ENCODE measurements around the gene SUPT5H.
A peak's percentile ranks its signal among the peaks of the same experiment; 100 is the strongest.
"Not testable (repeated sequence)": the region's sequence is repeated elsewhere in the genome, so short reads cannot be mapped to it uniquely, and the experiment has no call there.

The SUPT5H gene

GRCh38 chr19:39467941-39468340, 22.6 kb downstream of the SUPT5H start:
- DNase-seq (ENCODE audit: low spot score), result no peak

DNA sequence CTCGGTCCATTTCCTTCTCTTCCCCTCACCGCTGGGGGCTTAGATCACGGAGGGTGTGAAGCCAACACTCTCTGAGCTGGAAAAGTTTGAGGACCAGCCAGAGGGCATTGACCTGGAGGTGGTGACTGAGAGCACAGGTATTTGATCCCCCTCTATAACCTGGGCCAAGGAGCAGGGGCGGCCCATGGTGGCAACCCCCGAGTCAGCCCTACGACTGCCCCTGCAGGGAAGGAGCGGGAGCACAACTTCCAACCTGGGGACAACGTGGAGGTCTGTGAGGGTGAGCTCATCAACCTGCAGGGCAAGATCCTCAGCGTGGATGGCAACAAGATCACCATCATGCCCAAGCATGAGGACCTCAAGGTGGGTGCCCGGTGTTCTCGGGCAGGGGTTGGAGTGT, 23.7 kb downstream of the SUPT5H start:
- no peak for DNase-seq (ENCODE audit: low spot score)

DNA sequence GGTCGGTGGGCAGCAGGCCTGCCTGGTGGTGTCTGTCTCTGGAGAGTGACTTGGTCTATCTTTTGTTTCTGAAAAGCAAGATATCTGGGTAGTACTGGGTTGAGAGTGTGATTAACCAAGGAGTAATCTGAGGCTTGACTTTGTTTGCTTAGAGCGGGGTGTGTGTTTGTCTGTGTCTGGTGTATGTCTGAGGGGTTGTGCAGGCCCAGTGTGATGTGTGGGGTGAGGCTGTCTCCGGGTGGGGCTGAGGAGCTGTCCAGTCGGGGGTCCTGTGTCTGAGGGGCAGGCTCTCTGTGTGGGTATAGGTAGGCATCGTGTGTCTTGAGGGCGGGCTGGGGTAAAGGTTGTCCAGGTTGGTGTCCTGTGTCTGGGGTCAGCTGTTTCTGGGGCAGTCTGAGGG, 24.2 kb downstream of the SUPT5H start:
- no peak for DNase-seq (ENCODE audit: low spot score)

DNA sequence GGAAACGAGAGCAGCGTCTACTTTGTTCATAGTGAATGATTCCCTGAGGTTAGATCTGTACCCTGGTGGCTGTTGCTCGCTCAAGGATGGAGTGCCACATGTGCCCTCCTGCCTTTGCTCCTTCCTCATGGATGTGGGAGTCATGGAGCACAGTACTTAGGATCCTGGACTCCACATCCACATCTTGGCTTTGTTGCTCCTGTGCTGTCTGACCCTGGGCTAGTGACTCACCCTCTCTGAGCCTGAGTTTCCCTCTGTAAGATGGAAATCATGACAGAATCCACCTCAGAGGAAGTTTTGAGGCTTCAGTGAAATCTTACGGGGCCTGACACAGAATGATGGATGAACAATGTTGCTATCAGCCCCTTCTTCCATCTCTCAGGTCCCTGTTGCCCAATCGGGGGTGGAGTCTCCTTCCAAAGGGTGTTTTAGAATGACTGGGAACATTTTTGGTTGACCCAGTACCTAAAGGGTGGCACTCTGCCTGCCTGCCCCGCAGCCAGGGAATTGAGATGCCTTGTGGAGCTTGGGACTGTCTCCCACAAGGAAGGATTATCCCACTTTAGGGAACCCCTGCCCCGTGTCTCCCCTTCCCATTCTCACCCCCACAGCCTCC, 25.4 kb downstream of the SUPT5H start:
- no peak for DNase-seq (ENCODE audit: low spot score)

- no peak for DNase-seq (ENCODE audit: low spot score)
These were observed 26.6 kb downstream of the SUPT5H start for GRCh38 chr19:39471756-39472536.

DNA sequence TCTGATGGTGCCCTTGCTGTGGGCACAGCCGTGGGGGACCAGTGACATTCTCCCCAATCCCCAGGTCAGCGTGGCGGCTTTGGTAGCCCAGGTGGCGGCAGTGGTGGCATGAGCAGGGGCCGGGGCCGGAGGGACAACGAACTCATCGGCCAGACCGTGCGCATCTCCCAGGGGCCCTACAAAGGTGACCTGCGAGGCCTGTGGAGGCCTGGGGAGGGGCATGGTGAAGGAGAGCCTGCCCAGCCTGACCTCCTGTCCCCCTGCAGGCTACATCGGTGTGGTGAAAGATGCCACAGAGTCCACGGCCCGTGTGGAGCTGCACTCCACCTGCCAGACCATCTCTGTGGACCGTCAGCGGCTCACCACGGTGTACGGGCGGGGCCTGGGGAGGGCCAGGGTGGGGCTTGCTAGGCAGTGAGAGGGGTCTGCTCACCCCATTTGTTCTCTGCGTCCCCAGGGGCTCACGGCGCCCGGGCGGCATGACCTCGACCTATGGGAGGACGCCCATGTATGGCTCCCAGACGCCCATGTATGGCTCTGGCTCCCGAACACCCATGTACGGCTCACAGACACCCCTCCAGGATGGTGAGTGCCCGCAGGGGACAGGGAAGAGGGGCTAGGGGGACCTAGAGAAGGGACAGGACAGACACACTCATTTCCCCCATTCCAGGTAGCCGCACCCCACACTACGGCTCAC, 27.5 kb downstream of the SUPT5H start:
- no peak for DNase-seq (ENCODE audit: low spot score)

DNA sequence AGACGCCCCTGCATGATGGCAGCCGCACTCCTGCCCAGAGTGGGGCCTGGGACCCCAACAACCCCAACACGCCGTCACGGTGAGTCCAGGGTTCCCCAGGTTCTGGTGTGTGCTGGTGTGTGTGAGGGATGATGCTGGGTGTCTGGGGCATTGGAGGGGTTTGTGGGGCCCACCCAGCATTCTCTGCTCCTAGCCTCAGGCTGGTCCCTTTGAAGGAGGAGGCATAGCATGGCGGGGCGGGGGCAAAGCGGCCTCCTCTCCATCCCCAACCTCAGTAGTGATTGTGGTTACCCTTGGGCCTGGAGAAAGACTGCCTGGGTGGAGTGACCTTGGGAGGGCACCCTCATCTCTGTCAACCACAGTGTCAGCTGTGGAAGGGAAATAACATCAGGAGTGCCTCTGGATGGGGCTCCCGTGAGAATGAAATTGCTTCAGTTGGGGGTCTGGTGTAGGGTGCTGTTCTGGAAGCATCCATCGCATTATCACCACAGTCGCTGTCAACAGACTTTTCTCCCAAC, 28.1 kb downstream of the SUPT5H start:
- no peak for DNase-seq (ENCODE audit: low spot score)

GRCh38 chr19:39474139-39474620, 28.8 kb downstream of the SUPT5H start:
- peak; percentile 70 for DNase-seq (ENCODE audit: low spot score)

- DNase-seq (ENCODE audit: low spot score), result no peak
These were observed 30.4 kb downstream of the SUPT5H start for GRCh38 chr19:39475748-39476147.

- not testable (repeated sequence) for DNase-seq (ENCODE audit: low spot score)
These were observed 34.0 kb downstream of the SUPT5H start for GRCh38 chr19:39479319-39479801.

DNA sequence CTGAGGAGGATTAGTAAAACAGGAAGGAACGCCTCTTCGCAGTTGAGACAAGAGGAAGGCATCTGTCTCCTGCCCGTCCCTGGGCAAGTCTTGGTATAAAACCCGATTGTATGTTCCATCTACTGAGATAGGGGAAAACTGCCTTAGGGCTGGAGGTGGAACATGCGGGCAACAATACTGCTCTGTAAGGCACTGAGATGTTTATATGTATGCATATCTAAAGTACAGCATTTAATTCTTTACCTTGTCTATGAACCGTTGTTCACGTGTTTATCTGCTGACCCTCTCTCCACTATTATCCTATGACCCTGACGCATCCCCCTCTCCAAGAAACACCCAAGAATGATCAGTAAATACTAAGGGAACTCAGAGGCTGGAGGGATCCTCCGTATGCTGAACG, 34.5 kb downstream of the SUPT5H start:
- DNase-seq (ENCODE audit: low spot score), result no peak

DNA sequence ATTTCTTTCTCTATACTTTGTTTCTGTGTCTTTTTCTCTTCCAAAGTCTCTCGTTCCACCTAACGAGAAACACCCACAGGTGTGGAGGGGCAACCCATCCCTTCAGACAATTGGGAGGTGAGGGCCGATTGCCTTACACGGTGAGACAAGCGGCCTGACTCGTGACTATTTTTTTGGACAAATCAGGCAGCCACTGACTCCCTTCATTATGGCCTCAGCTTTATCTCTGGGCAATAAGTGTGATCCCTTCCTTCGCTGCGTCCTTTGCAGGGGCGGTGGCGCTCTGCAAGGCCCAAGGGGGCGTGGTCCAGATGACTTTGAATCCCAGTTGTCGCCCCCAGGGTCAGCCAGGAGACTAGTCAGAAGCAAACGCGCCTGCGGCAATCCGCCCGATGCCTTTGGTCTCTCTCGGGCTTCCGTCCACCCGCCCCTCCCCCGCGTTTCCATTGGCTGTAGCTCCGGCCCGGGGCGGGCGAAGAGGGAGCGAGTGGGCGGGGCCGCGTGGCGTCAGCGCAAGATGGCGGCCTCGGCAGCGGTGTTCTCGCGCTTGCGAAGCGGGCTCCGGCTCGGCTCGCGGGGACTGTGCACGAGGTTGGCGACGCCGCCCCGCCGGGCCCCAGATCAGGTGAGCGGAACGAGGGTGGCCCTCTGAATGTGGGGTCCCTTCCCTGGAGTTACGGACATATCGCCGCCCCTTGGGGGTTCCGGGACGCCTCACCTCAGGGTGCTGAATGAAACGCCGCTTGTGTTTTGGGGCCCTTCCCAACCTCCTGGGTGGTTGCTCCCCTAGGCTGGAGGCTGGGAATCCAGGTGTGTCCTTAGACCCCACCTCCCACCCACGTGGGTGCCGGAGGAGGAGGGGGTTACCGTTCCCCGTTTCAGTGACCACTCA, 35.2 kb downstream of the SUPT5H start, which contains the start of gene TIMM50:
Gene TIMM50 (plus strand): TSS at position 502 of the 892 bp plus-strand sequence. CDS start 16 bp downstream, at position 518.
- DNase-seq (ENCODE audit: low spot score), result peak; percentile 96

DNA sequence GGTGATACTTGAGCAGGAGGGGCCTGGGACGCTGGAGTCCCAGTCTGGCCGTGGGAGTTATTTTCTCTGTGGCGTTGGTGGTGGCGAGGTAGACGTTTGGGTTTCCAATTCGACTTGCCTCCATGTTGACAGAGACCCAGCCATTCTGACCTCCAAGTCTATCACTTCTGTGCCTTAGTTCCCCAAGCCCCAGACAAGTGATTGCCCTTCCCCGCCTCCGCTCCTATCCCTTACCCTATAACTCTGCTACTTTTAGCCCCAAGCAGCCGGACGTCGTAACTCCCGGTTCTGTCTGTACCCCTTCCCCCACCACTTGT, 35.8 kb downstream of the SUPT5H start:
- no peak for DNase-seq (ENCODE audit: low spot score)

DNA sequence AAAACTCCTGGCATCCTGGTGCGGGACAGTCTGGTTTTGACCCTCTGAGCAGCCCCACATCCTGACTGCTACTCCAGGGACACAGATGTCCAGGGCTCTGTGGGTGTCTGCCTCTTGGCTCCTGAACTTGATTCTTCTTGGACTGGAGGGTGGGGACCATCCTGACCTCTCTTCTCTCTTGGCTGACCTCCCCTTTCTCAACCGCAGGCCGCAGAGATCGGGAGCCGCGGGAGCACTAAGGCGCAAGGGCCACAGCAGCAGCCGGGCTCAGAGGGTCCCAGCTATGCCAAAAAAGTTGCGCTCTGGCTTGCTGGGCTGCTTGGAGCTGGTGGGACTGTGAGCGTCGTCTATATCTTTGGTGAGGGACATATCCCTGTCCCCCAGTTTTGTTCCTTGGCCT, 36.3 kb downstream of the SUPT5H start:
- DNase-seq (ENCODE audit: low spot score), result no peak

GRCh38 chr19:39483141-39483540, 37.8 kb downstream of the SUPT5H start:
- no peak for DNase-seq (ENCODE audit: low spot score)

DNA sequence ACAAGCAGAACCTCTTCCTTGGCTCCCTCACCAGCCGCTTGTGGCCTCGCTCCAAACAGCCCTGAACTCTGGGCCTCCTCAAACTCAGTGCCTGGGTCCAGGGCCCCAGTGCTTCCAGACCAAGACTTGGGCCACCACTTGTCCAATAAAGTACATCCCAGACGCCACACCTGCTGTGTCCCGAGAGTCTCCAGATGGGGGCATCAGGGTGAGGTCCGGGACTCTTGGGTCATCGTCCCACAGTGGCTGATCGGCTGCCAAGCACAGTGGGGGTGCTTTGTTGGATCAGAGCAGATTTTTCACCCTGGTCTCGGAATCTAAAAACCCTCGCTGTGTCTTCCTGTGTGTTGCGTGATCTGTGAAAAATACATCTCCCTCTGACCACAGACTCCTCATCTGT, 44.4 kb downstream of the SUPT5H start:
- no peak for DNase-seq (ENCODE audit: low spot score)

DNA sequence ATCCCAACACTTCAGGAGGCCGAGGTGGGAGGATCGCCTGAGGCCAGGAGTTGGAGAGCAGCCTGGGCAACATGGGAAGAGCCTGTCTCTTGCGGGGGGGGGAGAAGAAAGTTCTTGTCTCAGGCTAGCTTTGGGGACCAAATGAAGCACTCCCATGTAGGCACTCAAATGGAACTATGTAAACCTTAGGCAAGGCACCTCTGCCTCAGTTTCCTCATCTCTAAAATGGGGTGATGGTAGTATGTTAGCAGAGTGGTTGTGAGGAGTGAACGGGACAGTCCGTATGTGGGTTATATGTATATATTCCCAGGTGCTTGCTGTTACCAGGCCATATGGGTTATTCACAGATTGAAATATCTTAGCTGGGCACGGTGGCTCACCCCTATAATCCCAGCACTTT, 46.8 kb downstream of the SUPT5H start:
- DNase-seq (ENCODE audit: low spot score), result no peak

GRCh38 chr19:39492788-39493187, 47.4 kb downstream of the SUPT5H start:
- DNase-seq (ENCODE audit: low spot score), result no peak

DNA sequence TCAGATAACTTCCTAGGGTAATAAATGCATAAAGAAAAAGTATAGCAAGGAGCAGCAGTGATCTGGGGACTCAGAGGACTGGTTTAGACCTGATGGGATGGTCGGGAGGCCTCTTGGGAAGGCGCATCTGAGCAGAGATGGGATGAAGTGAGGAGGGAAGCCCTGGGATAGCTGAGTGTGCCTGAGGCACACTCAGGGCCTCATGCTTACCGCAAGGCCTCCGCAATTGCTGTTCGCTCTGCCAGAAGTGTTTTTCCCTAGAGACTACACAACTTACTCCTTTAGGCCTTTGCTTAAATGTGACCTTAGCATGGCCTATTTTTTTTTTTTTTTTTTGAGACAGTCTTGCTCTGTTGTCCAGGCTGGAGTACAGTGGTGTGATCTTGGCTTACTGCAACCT, 49.3 kb downstream of the SUPT5H start:
- DNase-seq (ENCODE audit: low spot score), result no peak

- DNase-seq (ENCODE audit: low spot score), result no peak
These were observed 50.7 kb downstream of the SUPT5H start for GRCh38 chr19:39496063-39496462.

DNA sequence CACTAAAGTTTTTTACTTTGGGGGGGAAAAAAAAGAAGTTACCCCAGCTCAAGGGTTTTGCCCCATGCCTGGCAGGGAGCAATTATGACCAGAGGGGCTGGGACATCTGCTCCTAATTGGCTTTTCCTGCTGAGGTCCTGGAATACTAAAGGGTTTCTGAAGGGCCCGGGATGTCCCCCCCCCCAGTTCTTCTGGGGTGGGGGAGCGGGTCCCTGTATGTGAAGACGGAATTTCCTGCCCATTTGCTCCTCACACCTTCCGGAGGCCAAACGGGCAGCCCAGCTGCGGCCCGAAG, 52.3 kb downstream of the SUPT5H start:
- DNase-seq (ENCODE audit: low spot score), result no peak
